Stomach smooth muscle (tissue), 2 donors: ENCODE data around the gene SELENOF.

ENCODE experiments used
- H3K27ac ChIP-seq: one replicate; pipeline ENCODE4 v1.7.0; 2013; ENCODE audit warnings: mild to moderate bottlenecking, low read length, inconsistent platforms
- H3K27me3 ChIP-seq, 2 donors: one replicate each; pipeline ENCODE4 v1.7.0; 2013; ENCODE audit warnings: low read length in 2 of 2; ENCODE audit not compliant: insufficient read depth in 2 of 2, control insufficient read depth in 1 of 2
- H3K36me3 ChIP-seq, 2 donors: one replicate each; pipeline ENCODE4 v1.7.0; 2013; ENCODE audit warnings: low read length in 2 of 2; ENCODE audit not compliant: control insufficient read depth in 2 of 2, insufficient read depth in 2 of 2
- H3K4me1 ChIP-seq: one replicate; pipeline ENCODE4 v1.7.0; 2013; ENCODE audit warnings: low read length; ENCODE audit not compliant: control insufficient read depth, insufficient read depth
- H3K4me3 ChIP-seq, 2 donors: one replicate each; pipeline ENCODE4 v1.7.0; 2013; ENCODE audit warnings: low read length in 2 of 2
- H3K9ac ChIP-seq, 2 donors: one replicate each; pipeline ENCODE4 v1.7.0; 2013; ENCODE audit warnings: low read length in 2 of 2, mild to moderate bottlenecking in 1 of 2
- H3K9me3 ChIP-seq, 2 donors: one replicate each; pipeline ENCODE4 v1.7.0; 2013; ENCODE audit warnings: low read length in 2 of 2; ENCODE audit not compliant: control insufficient read depth in 2 of 2
- donor health status: healthy.
- donor health status: Pancreatic carcinoma.

Gene SELENOF

DNA sequence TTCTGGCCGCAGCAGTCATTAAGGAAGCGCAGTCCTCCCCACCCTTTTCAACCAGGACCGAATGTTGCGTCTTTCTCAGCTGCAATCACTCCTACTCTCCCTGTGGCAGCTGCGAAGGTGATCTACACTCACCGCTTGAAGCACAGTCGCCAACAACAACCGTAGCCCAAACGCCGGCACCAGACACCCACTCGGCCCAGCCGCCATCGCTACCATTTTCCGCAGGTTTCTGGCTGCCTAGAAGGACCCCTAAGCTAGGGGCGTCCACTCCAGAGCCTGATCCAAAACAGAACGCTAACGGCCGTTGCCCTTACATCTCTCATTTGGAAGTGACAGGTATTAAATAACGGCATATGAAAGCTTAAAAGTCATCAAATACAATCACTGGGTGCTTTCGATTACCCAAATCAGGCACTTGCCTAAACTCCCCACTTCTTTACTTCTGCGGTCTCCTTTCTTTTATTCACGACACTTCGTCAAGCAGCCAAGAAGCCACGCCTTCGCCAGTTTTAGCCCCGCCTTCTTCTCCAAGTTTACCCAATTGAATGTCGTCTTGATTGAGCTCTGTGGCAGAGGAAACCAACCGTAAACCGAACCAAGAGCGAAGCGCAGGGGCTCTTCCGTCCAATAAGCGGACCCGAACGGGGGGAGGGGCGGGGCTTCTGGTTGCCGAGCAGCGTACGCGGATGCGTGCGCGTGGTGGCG is at the start of gene SELENOF:
Gene SELENOF, minus strand, starts transcription at position 231 of the 705 bp plus-strand sequence. Its CDS starts 15 bp downstream, at position 216.
- Histone ChIP-seq H3K4me1 (peaks cover 7% of the 10 kb centered on the region), H3K27ac (peak within 1 kb of the TSS; percentile 96)

DNA sequence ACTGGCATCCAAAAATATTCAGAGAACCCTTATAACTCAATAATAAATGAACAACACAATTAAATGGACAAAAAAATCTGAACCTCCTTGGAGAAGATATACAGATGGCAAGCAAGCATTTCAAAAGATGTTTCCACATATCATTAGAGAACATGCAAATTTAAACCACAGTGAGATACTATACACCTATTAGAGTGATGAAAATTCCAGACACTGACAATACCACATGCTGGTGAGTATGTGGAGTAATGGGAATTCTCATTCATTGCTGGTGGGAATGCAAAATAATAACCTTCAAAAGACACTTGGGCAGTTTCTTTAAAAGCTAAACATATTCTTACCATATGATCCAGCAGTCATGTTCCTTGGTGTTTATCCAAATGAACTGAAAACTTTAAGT is 46.6 kb upstream of the SELENOF start:
- Histone ChIP-seq H3K9ac (no peak overlapping the region), H3K36me3 (no peaks in the 10 kb centered on the region), H3K4me3 (no peak overlapping the region), H3K27ac (no peak overlapping the region), H3K27me3 (no peaks in the 10 kb centered on the region), H3K4me1 (no peaks in the 10 kb centered on the region), H3K9me3 (no peaks in the 10 kb centered on the region)

More for the DNA sequence above, at the start of gene SELENOF:
- Histone ChIP-seq H3K9ac (peak within 1 kb of the TSS; percentile 91 to 99), H3K36me3 (no peaks in the 10 kb centered on the region), H3K27me3 (no peaks in the 10 kb centered on the region), H3K9me3 (no peaks in the 10 kb centered on the region), H3K4me3 (peak within 1 kb of the TSS; percentile 97 to 99)

DNA sequence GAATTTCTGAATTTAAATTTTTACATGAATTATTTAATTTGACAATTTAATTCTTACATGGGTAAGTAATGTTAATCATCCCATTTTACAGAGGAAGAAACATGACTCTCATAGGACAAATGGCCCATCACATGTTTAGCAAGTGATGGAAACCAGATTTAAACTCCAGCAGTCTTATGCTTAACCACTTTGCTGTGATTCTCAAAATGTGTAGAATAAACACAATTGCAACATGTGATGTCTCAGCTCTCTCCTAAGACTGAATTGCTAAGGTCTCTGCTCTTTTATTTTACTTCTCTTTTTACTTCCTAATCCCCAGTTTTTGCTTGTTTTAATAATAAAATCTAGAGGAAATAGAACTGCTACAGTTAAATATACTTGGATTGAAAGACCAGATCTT is 43.3 kb upstream of the SELENOF start:
- Histone ChIP-seq H3K4me3 (no peak overlapping the region), H3K4me1 (no peaks in the 10 kb centered on the region), H3K9me3 (no peaks in the 10 kb centered on the region), H3K36me3 (no peaks in the 10 kb centered on the region), H3K9ac (no peak overlapping the region), H3K27me3 (no peaks in the 10 kb centered on the region), H3K27ac (no peak overlapping the region)

DNA sequence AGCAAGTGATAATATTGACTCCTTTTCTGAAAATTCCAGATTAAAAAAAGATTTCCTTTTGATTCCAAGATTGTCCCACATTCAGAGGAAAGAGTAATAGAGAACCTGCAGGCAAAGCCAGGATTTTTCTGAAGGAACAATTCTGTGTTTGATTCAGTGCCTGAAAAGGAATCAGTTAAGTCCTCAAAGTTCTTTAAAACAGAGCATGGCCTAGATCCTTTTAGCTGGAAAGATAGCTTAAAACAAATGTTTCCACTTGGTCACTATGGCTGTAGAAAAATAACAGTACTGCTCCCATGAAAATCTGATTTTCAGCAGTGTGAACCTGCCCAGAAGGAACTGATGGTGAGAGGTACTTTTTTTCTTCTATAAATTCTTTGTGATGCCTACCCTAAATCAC is 42.3 kb upstream of the SELENOF start:
- H3K27me3 ChIP-seq = no peaks in the 10 kb centered on the region
- H3K36me3 ChIP-seq = no peaks in the 10 kb centered on the region
- H3K9ac ChIP-seq = no peak overlapping the region
- H3K4me1 ChIP-seq = no peaks in the 10 kb centered on the region
- no peaks in the 10 kb centered on the region for H3K9me3 ChIP-seq
- H3K27ac ChIP-seq = no peak overlapping the region
- no peak overlapping the region for H3K4me3 ChIP-seq

DNA sequence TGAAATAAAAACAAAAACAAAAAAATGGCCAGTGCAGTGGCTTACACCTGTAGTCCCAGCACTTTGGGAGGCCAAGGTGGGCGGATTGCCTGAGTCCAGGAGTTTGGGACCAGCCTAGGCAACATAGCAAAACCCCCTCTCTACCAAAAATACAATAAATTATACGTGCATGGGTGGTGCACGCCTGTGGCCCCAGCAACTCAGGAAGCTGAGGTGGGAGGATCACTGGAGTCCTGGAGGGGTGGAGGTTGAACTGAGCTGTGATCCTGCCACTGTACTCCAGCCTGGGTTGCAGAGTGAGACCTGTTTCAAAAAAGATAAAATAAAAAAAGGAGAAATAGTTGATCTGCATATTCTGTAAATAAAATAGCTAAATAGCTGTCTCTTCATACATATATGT is 41.8 kb upstream of the SELENOF start:
- H3K9me3 ChIP-seq = no peaks in the 10 kb centered on the region

DNA sequence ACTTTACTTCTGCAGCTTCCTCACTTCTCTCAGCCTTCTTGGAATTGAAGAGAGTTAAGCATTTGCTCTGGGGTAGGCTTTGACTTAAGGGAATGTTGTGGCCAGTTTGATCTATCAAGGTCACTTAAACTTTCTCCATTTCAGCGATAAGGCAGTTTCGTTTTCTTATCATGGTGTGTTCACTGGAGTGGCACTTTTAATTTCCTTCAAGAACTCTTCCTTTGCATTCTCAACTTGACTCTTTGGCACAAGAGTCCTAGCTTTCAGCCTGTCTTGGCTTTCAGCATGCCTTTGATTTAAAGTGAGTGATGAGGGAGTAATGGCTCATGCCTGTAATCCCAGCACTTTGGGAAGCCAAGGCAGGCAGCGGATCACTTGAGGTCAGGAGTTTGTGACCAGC is 39.2 kb upstream of the SELENOF start:
- Histone ChIP-seq H3K4me1 (no peaks in the 10 kb centered on the region), H3K4me3 (no peak overlapping the region), H3K9me3 (no peaks in the 10 kb centered on the region), H3K36me3 (no peaks in the 10 kb centered on the region), H3K9ac (no peak overlapping the region), H3K27me3 (no peaks in the 10 kb centered on the region), H3K27ac (no peak overlapping the region)

More for the DNA sequence above, 41.8 kb upstream of the SELENOF start:
- H3K9ac ChIP-seq = no peak overlapping the region
- no peaks in the 10 kb centered on the region for H3K27me3 ChIP-seq
- no peak overlapping the region for H3K4me3 ChIP-seq
- no peaks in the 10 kb centered on the region for H3K4me1 ChIP-seq
- no peaks in the 10 kb centered on the region for H3K36me3 ChIP-seq
- no peak overlapping the region for H3K27ac ChIP-seq

DNA sequence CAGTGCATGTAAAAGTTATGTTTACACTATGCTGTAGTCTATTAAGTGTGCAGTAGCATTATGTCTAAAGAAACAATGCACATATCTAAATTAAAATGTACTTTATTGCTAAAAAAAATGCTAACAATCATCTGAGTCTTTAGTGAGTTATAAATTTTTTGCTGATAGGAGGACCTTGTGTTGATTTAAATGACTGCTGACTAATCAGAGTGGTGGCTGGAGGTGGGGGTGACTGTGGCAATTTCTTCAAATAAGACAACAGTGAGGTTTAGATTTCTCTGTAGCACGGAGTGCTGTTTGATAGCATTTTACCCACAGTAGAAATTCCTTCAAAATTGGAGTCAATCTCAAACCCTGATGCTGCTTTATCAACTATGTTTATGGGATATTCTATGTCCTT is 37.5 kb upstream of the SELENOF start:
- Histone ChIP-seq H3K36me3 (no peaks in the 10 kb centered on the region), H3K9ac (no peak overlapping the region), H3K4me1 (no peaks in the 10 kb centered on the region), H3K27me3 (no peaks in the 10 kb centered on the region), H3K9me3 (no peaks in the 10 kb centered on the region), H3K27ac (no peak overlapping the region), H3K4me3 (no peak overlapping the region)

DNA sequence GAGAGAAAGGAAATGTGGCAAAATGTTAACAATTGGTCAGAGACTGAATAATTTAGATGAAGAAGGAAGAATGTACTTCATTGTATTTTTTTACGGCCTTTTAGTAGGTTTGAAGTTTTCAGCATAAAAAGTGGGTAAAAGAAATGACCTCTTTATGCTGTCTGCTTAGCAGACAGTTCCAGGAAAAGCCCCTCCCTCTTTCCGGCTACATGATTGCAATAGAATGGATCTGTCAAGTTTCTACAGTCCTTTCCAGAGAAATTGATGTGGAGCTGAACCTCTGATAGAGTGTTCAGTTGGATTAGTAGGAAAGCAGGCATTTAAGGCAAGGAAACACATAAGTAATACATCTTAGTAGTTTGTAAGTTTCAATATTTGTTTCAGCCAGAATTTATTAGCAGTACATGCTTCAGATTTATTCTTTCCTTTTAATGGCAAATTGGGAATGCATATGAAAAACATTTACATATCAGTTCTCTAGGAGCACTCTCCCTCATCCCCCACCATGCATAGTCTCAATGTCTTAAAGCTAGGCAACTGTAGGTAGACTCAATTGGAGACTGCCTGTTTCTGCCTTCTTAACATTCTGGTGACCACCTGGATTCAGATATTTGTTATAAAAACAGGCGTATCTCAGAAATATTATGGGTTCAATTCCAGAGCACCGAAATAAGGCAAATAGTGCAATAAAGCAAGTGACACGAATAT is 36.9 kb upstream of the SELENOF start:
- no peak overlapping the region for H3K9ac ChIP-seq
- no peak overlapping the region for H3K4me3 ChIP-seq
- H3K9me3 ChIP-seq = no peaks in the 10 kb centered on the region
- no peaks in the 10 kb centered on the region for H3K4me1 ChIP-seq
- no peak overlapping the region for H3K27ac ChIP-seq
- no peaks in the 10 kb centered on the region for H3K36me3 ChIP-seq
- no peaks in the 10 kb centered on the region for H3K27me3 ChIP-seq

DNA sequence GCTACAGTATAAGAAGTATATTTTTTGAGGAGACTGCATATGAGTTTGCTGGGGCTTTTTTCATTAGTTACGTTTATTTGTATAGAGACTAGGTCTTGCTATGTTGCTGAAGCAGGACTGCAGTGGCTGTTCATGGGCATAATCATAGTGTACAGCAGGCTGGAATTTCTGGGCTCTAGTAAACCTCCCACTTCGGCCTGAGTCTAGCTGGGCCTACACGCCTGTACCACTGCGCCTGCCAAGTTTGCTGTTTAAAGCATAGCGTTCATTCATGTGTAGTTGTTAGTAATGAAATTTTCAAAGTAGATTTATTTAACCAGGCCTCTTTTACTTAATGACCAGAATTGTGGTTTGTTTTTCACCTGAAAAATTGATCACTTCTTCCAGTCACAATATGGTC is 34.3 kb upstream of the SELENOF start:
- Histone ChIP-seq H3K27ac (no peak overlapping the region), H3K9me3 (no peaks in the 10 kb centered on the region), H3K4me3 (no peak overlapping the region), H3K4me1 (no peaks in the 10 kb centered on the region), H3K27me3 (no peaks in the 10 kb centered on the region), H3K36me3 (no peaks in the 10 kb centered on the region), H3K9ac (no peak overlapping the region)

DNA sequence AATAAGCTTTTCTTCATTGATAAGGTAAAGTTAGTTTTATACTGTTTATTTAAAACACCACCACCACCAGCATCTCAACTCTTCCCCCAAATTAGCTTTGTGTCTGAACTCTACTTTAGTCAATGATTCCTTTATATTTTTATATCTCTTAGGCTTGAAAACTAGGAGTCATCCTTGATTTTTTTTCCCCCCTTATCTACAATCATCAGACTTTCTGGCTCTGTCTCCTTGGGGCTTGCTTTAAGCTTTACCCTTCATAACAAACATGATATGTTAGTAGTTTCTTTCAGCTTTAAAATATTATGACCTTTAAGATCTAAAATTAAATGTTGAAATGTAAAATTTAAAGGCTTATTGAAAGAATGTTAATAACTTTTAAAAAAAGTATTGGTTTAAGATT is 28.8 kb upstream of the SELENOF start:
- Histone ChIP-seq H3K9ac (no peak overlapping the region), H3K27ac (no peak overlapping the region), H3K4me1 (no peaks in the 10 kb centered on the region), H3K4me3 (no peak overlapping the region), H3K9me3 (no peaks in the 10 kb centered on the region), H3K36me3 (no peaks in the 10 kb centered on the region), H3K27me3 (no peaks in the 10 kb centered on the region)

DNA sequence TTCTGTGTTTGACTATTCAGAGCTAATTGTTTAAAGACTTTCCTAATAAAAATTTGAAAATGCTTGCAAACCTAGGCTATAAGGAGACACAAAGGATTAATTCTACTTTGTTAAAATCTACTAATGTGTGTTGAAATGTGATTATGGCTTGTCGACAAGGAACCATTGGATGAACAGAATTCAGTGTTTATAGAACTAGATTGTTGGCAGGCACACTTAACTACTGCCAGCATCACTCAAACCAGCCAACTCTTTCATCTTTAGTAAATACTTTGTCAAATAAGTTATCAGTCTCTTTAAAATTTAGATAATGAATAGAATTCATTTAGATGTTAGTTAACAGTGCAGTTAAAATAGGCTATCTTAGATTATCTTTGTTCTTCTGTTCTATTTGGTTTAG is 28.1 kb upstream of the SELENOF start:
- H3K9ac ChIP-seq = no peak overlapping the region
- H3K4me3 ChIP-seq = no peak overlapping the region
- no peak overlapping the region for H3K27ac ChIP-seq
- H3K27me3 ChIP-seq = no peaks in the 10 kb centered on the region
- no peaks in the 10 kb centered on the region for H3K36me3 ChIP-seq
- no peaks in the 10 kb centered on the region for H3K4me1 ChIP-seq
- H3K9me3 ChIP-seq = no peaks in the 10 kb centered on the region
